ENCODE results near the gene MINPP1. TPM values are rescaled to one million over a fixed set of nuclear protein-coding genes. Genes with fewer than 3 reads are reported as not detected.

MINPP1 gene
- total and polyA plus RNA-seq, 4 experiments from 2014 or later, result 8.2 to 11.0 (median 10.1) TPM

DNA sequence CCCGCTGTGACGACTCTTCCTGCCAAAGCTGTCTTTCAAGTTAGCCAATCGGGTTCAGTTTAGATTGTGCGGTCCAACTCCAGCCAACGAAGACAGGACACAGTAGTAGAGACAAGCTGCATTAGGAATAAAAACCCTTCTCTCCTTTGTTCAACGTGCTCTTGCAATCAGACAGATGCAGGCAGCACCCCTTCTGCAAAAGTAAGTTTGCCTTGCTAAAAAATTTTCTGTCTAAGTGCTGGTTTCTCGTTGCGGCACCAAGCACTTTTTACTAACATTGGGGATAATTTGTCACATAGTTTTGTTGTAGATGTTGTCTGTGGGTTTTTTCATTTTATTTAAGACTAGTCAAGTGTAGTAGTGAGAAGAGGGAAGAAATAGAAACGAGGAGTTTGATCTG is 58.1 kb downstream of the MINPP1 start:
- Mint-ChIP-seq H3K27ac (no peak overlapping the region), H3K27me3 (peaks cover 7 to 13% of the 10 kb centered on the region in 2 donors), H3K4me1 (no peaks in the 10 kb centered on the region), H3K9me3 (peaks cover 5 to 44% (median 29%) of the 10 kb centered on the region in 8 donors), H3K36me3 (peaks cover 1 to 6% of the 10 kb centered on the region in 2 donors), H3K4me3 (no peak overlapping the region)
- POLR2A ChIA-PET (ENCODE audit: partially characterized antibody), result no interaction called here
- no peaks in the 10 kb centered on the region for H3K9me3 ChIP-seq (ENCODE audit: control insufficient read depth in 1 of 2, low read length in 2 of 2)
- no peak overlapping the region for H3K4me3 ChIP-seq (ENCODE audit: low read length in 2 of 2)
- H3K27me3 ChIP-seq (ENCODE audit: insufficient read depth, low read length), result no peaks in the 10 kb centered on the region
- intact Hi-C loops (cut with micrococcal nuclease), result no loop called here
- CTCF ChIA-PET (ENCODE audit: partially characterized antibody), result no interaction called here
- H3K4me1 ChIP-seq (ENCODE audit: insufficient read depth, low read length), result no peaks in the 10 kb centered on the region
- no peaks in the 10 kb centered on the region for H3K36me3 ChIP-seq (ENCODE audit: insufficient read depth, low read length)
- no peak overlapping the region for H3K27ac ChIP-seq (ENCODE audit: low read depth, low read length)
- no peak for DNase-seq

DNA sequence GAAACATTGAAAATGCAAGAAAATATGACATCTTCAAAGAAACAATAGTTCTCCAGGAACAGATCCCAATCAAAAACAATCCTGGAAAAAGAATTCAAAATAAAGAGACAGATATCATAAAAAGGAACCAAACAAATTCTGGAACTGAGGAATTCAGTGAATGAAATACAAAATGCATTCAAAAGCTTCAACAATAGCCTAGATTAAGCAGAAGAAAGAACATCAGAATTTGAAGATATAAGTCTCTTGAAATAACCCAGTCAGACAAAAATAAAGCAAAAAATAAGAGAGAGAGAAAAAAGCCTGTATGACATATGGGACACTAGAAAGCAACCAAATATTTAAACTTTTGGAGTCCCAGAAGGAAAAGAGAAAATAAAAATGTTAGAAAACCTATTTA is 60.3 kb downstream of the MINPP1 start:
- intact Hi-C loops (cut with micrococcal nuclease), result no loop called here
- Histone ChIP-seq H3K27ac (ENCODE audit: low read depth, low read length) (no peak overlapping the region), H3K4me1 (ENCODE audit: insufficient read depth, low read length) (no peaks in the 10 kb centered on the region), H3K27me3 (ENCODE audit: insufficient read depth, low read length) (no peaks in the 10 kb centered on the region), H3K9me3 (ENCODE audit: control insufficient read depth in 1 of 2, low read length in 2 of 2) (no peaks in the 10 kb centered on the region), H3K36me3 (ENCODE audit: insufficient read depth, low read length) (no peaks in the 10 kb centered on the region), H3K4me3 (ENCODE audit: low read length in 2 of 2) (no peak overlapping the region)
- CTCF ChIA-PET (ENCODE audit: partially characterized antibody), result no interaction called here
- H3K27me3 Mint-ChIP-seq, result peaks cover 9 to 21% of the 10 kb centered on the region in 2 donors
- H3K36me3 Mint-ChIP-seq, result peaks cover 1 to 6% of the 10 kb centered on the region in 2 donors
- DNase-seq, result no peak
- POLR2A ChIA-PET (ENCODE audit: partially characterized antibody), result no interaction called here
- no peak overlapping the region for H3K4me3 Mint-ChIP-seq
- H3K9me3 Mint-ChIP-seq, result peaks cover 5 to 49% (median 29%) of the 10 kb centered on the region in 8 donors
- no peaks in the 10 kb centered on the region for H3K4me1 Mint-ChIP-seq
- H3K27ac Mint-ChIP-seq, result no peak overlapping the region

DNA sequence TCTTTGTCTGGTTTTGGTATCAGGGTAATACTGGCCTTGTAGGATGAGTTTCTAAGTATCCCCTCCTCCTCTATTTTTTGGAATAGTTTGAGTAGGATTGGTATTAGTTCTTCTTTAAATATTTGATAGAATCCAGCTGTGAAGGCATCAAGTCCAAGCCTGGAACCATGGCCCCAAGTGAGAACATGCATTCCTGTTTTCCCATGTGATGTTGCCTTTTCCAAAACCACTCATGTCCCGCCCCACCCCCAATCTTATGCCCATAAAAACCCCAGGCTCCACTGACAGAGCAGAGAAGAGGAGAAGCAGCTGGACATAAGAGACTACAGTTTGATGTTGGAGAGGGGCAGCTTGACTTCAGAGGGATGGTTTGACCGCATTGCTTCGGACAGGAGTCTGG is 71.2 kb downstream of the MINPP1 start:
- Mint-ChIP-seq H3K9me3 (peaks cover 0 to 12% (median 6%) of the 10 kb centered on the region in 8 donors), H3K4me1 (no peaks in the 10 kb centered on the region)

DNA sequence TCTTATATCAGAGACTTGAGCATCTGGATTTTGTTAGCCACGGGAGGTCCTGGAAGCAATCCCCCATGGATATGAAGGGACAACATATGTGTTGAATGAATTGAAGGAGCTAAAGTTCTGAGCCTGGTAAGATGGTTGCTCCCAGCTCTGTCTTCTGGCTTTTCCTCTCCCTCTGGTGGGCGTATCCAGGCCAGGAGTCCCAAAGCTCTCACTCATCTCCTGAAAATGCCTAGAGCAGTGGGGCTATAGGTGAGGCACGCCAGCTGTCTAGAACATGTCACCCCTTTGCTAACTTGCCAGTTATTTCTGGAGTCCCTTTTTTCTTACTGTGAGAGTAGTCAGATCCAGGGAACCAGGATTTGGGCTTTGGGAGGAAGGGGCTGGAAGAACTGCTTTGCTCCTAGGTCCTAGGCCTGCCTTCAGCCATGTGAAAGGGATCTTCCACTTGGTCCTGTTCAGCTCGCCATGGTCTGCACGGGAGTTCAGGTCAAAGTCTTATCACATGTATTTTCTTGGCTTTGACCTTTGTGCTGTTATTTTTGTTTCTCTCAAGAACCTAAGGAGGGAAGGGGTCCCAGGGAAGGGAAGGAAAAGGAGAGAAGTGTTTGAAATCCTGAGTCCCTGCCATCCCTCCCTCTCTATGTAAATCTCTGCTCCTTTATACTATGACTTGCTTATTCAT is 73.6 kb downstream of the MINPP1 start:
- H3K36me3 ChIP-seq (ENCODE audit: insufficient read depth, low read length), result no peaks in the 10 kb centered on the region
- H3K4me3 ChIP-seq (ENCODE audit: low read length in 2 of 2), result no peak overlapping the region
- H3K9me3 ChIP-seq (ENCODE audit: control insufficient read depth in 1 of 2, low read length in 2 of 2), result no peaks in the 10 kb centered on the region
- peaks cover 21 to 24% of the 10 kb centered on the region in 2 donors for H3K27me3 Mint-ChIP-seq
- no peak overlapping the region for H3K27ac ChIP-seq (ENCODE audit: low read depth, low read length)
- no peaks in the 10 kb centered on the region for H3K4me1 ChIP-seq (ENCODE audit: insufficient read depth, low read length)
- intact Hi-C loops (cut with micrococcal nuclease), result no loop called here
- no peak overlapping the region for H3K27ac Mint-ChIP-seq
- ChIA-PET POLR2A (ENCODE audit: partially characterized antibody) (no interaction called here), CTCF (ENCODE audit: partially characterized antibody) (no interaction called here)
- H3K9me3 Mint-ChIP-seq, result no peaks in the 10 kb centered on the region
- no peaks in the 10 kb centered on the region for H3K36me3 Mint-ChIP-seq
- H3K4me1 Mint-ChIP-seq, result no peaks in the 10 kb centered on the region
- no peaks in the 10 kb centered on the region for H3K27me3 ChIP-seq (ENCODE audit: insufficient read depth, low read length)
- H3K4me3 Mint-ChIP-seq, result no peak overlapping the region
- no peak for DNase-seq

More for the DNA sequence above, 71.2 kb downstream of the MINPP1 start:
- Mint-ChIP-seq H3K4me3 (no peak overlapping the region), H3K27ac (no peak overlapping the region), H3K27me3 (peaks cover 17 to 20% of the 10 kb centered on the region in 2 donors), H3K36me3 (no peaks in the 10 kb centered on the region)
- Histone ChIP-seq H3K27ac (ENCODE audit: low read depth, low read length) (no peak overlapping the region), H3K4me3 (ENCODE audit: low read length in 2 of 2) (no peak overlapping the region), H3K36me3 (ENCODE audit: insufficient read depth, low read length) (no peaks in the 10 kb centered on the region), H3K9me3 (ENCODE audit: control insufficient read depth in 1 of 2, low read length in 2 of 2) (no peaks in the 10 kb centered on the region), H3K4me1 (ENCODE audit: insufficient read depth, low read length) (no peaks in the 10 kb centered on the region), H3K27me3 (ENCODE audit: insufficient read depth, low read length) (no peaks in the 10 kb centered on the region)
- intact Hi-C loops (cut with micrococcal nuclease), result no loop called here
- CTCF ChIA-PET (ENCODE audit: partially characterized antibody), result no interaction called here
- POLR2A ChIA-PET (ENCODE audit: partially characterized antibody), result no interaction called here
- no peak for DNase-seq

DNA sequence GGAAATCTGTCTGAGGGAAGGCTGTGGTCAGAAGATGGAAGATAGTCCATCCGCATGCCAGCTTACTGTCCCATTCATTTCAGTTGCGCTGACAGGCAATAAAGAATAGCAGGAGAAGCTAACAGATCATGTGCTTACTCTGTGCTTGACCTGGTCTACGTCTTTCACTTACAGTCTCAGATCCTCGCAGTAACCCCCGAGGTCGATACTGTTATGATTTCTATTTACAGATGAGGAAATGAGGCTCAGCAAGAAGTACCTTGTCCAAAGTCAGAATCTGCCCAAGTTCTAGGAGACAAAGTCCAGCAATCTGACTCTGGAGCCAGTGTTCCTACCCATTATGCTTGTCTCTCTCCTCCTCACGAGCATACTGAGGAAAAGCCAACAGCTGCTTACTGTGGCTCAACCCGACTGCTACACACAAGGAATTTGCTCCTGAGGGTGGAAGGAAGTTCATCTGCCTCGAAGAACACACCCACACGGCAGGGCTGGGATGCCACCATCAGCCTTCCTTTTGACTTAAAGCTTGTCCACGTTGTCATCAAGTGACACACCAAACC is 74.2 kb downstream of the MINPP1 start:
- H3K4me3 ChIP-seq (ENCODE audit: low read length in 2 of 2), result no peak overlapping the region
- Mint-ChIP-seq H3K27me3 (peaks cover 21 to 24% of the 10 kb centered on the region in 2 donors), H3K27ac (no peak overlapping the region), H3K4me3 (no peak overlapping the region), H3K4me1 (no peaks in the 10 kb centered on the region), H3K9me3 (no peaks in the 10 kb centered on the region), H3K36me3 (no peaks in the 10 kb centered on the region)
- ChIA-PET POLR2A (ENCODE audit: partially characterized antibody) (no interaction called here), CTCF (ENCODE audit: partially characterized antibody) (no interaction called here)
- intact Hi-C loops (cut with micrococcal nuclease), result no loop called here
- H3K9me3 ChIP-seq (ENCODE audit: control insufficient read depth in 1 of 2, low read length in 2 of 2), result no peaks in the 10 kb centered on the region
- no peak for DNase-seq
- no peaks in the 10 kb centered on the region for H3K27me3 ChIP-seq (ENCODE audit: insufficient read depth, low read length)
- H3K27ac ChIP-seq (ENCODE audit: low read depth, low read length), result no peak overlapping the region
- no peaks in the 10 kb centered on the region for H3K4me1 ChIP-seq (ENCODE audit: insufficient read depth, low read length)
- H3K36me3 ChIP-seq (ENCODE audit: insufficient read depth, low read length), result no peaks in the 10 kb centered on the region

DNA sequence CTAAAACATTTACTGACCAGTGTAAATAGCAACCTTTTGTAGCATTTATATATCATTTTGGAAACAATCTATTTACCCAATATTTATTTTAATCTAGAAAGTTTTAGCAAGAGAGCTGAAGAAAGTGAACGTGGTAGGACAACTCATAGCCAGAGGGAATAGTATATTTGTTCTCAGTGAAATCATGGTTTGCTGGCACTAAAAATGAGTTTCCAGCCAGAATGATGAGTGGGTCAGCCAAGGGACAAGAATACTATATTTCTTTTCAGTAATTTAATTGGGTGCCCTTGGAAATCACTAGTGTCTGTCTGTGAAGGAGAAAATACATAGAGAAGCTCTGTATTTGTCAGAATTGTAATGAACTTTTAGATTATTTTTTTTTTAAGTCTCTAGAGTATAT is 74.9 kb downstream of the MINPP1 start:
- Mint-ChIP-seq H3K4me1 (no peaks in the 10 kb centered on the region), H3K36me3 (no peaks in the 10 kb centered on the region), H3K9me3 (no peaks in the 10 kb centered on the region), H3K27me3 (peaks cover 24 to 26% of the 10 kb centered on the region in 2 donors), H3K4me3 (no peak overlapping the region), H3K27ac (no peak overlapping the region)
- DNase-seq, result no peak
- Histone ChIP-seq H3K27ac (ENCODE audit: low read depth, low read length) (no peak overlapping the region), H3K9me3 (ENCODE audit: control insufficient read depth in 1 of 2, low read length in 2 of 2) (no peaks in the 10 kb centered on the region), H3K36me3 (ENCODE audit: insufficient read depth, low read length) (no peaks in the 10 kb centered on the region), H3K27me3 (ENCODE audit: insufficient read depth, low read length) (no peaks in the 10 kb centered on the region), H3K4me1 (ENCODE audit: insufficient read depth, low read length) (no peaks in the 10 kb centered on the region), H3K4me3 (ENCODE audit: low read length in 2 of 2) (no peak overlapping the region)
- ChIA-PET POLR2A (ENCODE audit: partially characterized antibody) (no interaction called here), CTCF (ENCODE audit: partially characterized antibody) (no interaction called here)
- intact Hi-C loops (cut with micrococcal nuclease), result no loop called here

DNA sequence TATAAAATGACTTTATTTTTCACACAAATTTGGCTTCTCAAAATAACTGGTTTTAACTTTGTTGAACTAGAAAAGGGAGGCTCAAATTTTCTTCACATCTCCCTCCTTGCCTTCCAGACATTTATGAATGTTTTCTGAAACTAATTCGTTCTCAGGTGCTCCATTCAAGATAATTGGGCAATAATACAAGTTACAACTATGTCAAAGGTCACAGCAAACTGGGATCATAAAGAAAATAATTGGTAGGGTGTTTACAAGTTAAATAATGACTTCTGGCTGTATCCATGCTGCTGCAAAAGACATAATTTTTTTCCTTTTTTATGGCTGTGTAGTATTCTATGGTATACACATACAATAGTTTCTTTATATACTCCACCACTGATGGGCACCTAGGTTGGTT is 75.3 kb downstream of the MINPP1 start:
- no peak overlapping the region for H3K4me3 Mint-ChIP-seq

More for the DNA sequence above, 75.3 kb downstream of the MINPP1 start:
- Mint-ChIP-seq H3K9me3 (no peaks in the 10 kb centered on the region), H3K36me3 (no peaks in the 10 kb centered on the region), H3K4me1 (no peaks in the 10 kb centered on the region), H3K27ac (no peak overlapping the region), H3K27me3 (peaks cover 24 to 26% of the 10 kb centered on the region in 2 donors)
- H3K36me3 ChIP-seq (ENCODE audit: insufficient read depth, low read length), result no peaks in the 10 kb centered on the region
- H3K4me1 ChIP-seq (ENCODE audit: insufficient read depth, low read length), result no peaks in the 10 kb centered on the region
- ChIA-PET CTCF (ENCODE audit: partially characterized antibody) (no interaction called here), POLR2A (ENCODE audit: partially characterized antibody) (no interaction called here)
- H3K9me3 ChIP-seq (ENCODE audit: control insufficient read depth in 1 of 2, low read length in 2 of 2), result no peaks in the 10 kb centered on the region
- no peak for DNase-seq
- H3K27me3 ChIP-seq (ENCODE audit: insufficient read depth, low read length), result no peaks in the 10 kb centered on the region
- no peak overlapping the region for H3K27ac ChIP-seq (ENCODE audit: low read depth, low read length)
- intact Hi-C loops (cut with micrococcal nuclease), result no loop called here
- H3K4me3 ChIP-seq (ENCODE audit: low read length in 2 of 2), result no peak overlapping the region

All from CD4-positive, alpha-beta memory T cell (primary cell).